ENCODE measurements around the gene ARID5B.
"Not testable (repeated sequence)": the region's sequence is repeated elsewhere in the genome, so short reads cannot be mapped to it uniquely, and the experiment has no call there.

The ARID5B gene

GRCh38 chr10:62022830-62023229 is 121.3 kb downstream of the ARID5B start:
- no peak overlapping the region for H3K4me3 ChIP-seq (ENCODE audit: low read depth, low read length)
- TF ChIP-seq, protein P1, sequence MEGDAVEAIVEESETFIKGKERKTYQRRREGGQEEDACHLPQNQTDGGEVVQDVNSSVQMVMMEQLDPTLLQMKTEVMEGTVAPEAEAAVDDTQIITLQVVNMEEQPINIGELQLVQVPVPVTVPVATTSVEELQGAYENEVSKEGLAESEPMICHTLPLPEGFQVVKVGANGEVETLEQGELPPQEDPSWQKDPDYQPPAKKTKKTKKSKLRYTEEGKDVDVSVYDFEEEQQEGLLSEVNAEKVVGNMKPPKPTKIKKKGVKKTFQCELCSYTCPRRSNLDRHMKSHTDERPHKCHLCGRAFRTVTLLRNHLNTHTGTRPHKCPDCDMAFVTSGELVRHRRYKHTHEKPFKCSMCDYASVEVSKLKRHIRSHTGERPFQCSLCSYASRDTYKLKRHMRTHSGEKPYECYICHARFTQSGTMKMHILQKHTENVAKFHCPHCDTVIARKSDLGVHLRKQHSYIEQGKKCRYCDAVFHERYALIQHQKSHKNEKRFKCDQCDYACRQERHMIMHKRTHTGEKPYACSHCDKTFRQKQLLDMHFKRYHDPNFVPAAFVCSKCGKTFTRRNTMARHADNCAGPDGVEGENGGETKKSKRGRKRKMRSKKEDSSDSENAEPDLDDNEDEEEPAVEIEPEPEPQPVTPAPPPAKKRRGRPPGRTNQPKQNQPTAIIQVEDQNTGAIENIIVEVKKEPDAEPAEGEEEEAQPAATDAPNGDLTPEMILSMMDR (IDR thresholded peaks at IDR 0.05; ENCODE audit: borderline replicate concordance, insufficient read depth, low read depth, low read length) = no peak

- TF ChIP-seq, protein P1 (IDR thresholded peaks at IDR 0.05; ENCODE audit: borderline replicate concordance, insufficient read depth, low read depth, low read length) = no peak
- H3K4me3 ChIP-seq (ENCODE audit: low read depth, low read length) = no peak overlapping the region
These were observed 121.8 kb downstream of the ARID5B start for GRCh38 chr10:62023329-62023728.

- no peak overlapping the region for H3K4me3 ChIP-seq (ENCODE audit: low read depth, low read length)
- TF ChIP-seq, protein P1 (IDR thresholded peaks at IDR 0.05; ENCODE audit: borderline replicate concordance, insufficient read depth, low read depth, low read length) = no peak
These were observed 122.7 kb downstream of the ARID5B start for GRCh38 chr10:62024026-62024701.

DNA sequence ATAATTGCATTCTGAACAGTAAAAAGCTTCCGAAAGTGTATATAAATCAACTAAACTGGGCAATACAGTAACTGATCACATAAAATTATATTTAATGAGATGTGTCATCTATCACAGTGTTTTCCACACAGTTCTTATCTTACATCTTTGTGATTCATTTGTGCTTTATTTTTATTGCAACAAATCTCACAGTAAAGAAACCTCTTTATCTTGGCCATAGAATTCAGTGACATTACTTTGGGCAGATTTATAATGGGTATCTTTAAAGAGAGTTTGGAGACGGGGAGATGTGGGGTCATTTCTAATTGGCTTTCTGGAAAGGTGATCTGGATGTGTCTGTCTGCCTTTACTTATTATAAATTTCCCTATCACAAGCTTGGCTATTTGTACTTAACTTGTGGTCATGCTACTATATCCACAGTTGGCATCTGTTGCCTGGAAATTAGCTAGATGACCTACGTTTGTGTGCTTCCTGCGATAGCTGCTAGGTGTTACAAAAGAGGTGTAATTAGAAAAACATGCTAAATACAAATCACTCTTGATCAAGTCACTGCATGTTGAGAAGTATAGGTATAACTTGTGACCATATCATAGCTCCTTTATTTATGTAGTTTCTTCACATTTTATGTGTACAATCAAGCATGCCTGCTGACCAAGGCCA is 123.8 kb downstream of the ARID5B start:
- TF ChIP-seq, protein P1 (IDR thresholded peaks at IDR 0.05; ENCODE audit: borderline replicate concordance, insufficient read depth, low read depth, low read length) = no peak
- H3K4me3 ChIP-seq (ENCODE audit: low read depth, low read length) = no peak overlapping the region

- TF ChIP-seq, protein P1 (IDR thresholded peaks at IDR 0.05; ENCODE audit: borderline replicate concordance, insufficient read depth, low read depth, low read length) = no peak
- no peak overlapping the region for H3K4me3 ChIP-seq (ENCODE audit: low read depth, low read length)
These were observed 124.7 kb downstream of the ARID5B start for GRCh38 chr10:62025901-62026879.

GRCh38 chr10:62027841-62028501 is 126.5 kb downstream of the ARID5B start:
- TF ChIP-seq, protein P1 (IDR thresholded peaks at IDR 0.05; ENCODE audit: borderline replicate concordance, insufficient read depth, low read depth, low read length) = no peak
- no peak overlapping the region for H3K4me3 ChIP-seq (ENCODE audit: low read depth, low read length)

- not testable (repeated sequence) for H3K4me3 ChIP-seq (ENCODE audit: low read depth, low read length)
These were observed 127.0 kb downstream of the ARID5B start for GRCh38 chr10:62028502-62028842.

Measured in GM12875 (cell line).